ENCODE measurements around the gene SETD3.
"Not testable (repeated sequence)": the region's sequence is repeated elsewhere in the genome, so short reads cannot be mapped to it uniquely, and the experiment has no call there.

SETD3 gene

DNA sequence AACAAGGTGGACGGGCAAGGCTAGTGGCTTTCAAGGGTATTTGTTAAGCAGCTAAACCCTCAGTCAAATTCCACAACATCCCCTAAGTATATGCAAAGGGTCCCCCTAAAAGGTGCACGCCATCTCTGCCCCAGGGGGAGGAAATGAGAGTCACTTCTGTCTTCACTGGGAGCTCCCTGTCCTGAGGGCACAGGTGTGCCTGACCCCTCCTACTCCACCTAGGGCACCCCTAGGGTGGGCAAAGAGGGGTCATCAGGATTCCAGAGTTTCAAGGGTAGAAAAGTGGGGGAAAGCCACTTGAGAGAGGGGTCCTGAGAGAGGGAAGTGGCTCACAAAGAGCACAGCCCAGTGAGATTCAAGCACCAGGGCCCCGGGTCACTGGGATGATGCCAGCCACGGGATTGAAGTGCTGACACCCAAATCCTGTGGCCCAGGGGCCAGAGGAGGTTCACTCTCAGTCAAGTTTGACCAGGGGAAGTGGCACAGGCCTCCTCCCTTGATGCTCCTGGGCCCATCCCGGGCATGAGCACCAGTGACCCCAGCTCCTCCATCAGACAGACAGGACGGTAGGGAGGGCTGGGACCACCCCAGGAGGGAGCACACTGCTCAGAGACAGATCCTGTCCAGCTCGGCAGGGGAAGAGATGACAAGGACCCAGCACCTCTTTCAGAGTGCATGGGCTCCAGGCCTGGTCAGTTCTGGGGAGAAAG is 126.3 kb downstream of the SETD3 start:
- DNase-seq = no peak

DNA sequence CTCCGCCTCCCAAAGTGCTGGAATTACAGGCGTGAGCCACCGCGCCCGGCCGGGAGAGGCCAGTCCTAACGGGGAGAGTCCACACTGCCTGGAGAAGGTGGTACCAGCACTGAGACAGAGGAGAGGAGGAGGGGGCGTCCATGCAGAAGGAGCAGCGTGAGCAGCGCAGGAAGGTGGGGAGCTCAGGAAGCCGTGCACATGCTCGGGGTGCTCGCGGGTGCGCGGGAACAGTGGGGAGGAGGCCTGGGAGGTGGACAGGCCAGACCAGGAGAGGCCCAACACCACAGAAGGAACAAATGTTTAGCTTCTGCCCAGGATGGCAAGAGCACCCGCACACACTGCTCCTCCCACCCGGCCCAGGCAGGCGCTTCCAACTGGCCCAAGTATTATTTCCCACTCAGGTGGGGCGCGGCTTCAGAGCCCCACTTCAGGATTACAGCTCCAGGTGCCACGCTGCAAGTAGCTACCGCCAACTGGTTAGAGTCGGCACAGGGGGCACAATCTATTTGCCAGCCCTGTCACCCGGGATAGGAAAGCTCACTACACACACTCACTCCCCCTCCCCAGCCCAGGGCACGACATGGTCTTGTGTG is 127.9 kb downstream of the SETD3 start:
- no peak for DNase-seq

DNA sequence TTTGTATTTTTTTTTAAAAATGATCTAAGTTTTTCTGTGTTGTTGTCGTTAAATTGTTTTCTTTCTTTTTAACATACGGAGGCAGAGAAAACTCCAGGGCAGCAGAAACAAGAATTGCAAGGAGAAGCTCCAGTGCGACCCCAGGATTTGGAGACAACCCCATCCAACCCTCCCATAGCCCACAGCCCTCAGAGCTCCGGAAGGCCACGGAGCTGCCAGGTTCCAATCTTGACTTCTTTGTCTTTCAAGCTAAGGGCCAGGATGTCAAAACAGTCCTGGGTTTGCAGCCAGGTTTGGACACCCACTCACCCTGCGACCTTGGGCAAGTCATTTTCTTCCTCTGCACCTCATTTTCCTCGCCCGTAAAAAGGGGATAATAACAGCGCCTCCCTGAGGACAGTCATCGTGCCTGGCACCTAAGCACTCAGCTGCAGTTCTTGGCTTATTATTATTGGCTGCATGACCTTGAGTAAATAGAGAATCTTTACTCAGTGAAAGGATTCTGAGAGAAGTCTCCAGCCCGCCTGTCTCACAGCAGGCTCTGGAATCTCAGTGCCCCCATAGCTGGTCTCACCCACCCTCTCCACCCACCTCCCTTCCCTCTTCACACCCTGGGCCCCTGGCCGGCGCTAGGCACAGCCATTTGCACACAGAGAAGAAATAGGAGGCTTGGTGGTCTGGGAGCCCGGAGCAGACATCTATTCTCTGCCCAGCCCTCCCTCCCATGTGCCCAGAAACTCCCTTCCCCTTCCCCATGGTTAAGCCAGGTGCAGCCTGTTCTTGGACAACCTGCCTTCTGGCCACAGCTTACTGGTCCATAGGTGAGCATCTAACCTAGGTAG is 129.3 kb downstream of the SETD3 start:
- DNase-seq = peak; percentile 36

DNA sequence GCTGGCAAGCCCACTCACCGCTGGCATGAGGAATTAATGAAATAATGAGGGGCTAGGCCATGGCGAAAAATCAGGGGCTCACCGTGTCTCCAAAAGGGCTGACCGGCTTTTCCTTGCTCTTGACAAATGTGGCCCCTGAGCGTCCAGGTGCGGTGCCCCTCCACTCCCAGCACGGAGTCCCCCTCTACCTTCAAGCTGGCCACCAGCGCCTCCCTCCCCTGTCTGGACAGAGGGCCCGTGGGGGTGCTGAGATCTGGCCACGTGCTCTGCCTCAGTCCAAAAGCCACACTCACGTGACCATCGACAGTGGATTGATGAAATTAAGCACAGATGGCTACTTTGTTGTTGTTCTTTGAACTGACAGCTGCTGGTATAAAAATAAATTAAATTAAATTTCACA is 129.9 kb downstream of the SETD3 start:
- DNase-seq = peak; percentile 44

DNA sequence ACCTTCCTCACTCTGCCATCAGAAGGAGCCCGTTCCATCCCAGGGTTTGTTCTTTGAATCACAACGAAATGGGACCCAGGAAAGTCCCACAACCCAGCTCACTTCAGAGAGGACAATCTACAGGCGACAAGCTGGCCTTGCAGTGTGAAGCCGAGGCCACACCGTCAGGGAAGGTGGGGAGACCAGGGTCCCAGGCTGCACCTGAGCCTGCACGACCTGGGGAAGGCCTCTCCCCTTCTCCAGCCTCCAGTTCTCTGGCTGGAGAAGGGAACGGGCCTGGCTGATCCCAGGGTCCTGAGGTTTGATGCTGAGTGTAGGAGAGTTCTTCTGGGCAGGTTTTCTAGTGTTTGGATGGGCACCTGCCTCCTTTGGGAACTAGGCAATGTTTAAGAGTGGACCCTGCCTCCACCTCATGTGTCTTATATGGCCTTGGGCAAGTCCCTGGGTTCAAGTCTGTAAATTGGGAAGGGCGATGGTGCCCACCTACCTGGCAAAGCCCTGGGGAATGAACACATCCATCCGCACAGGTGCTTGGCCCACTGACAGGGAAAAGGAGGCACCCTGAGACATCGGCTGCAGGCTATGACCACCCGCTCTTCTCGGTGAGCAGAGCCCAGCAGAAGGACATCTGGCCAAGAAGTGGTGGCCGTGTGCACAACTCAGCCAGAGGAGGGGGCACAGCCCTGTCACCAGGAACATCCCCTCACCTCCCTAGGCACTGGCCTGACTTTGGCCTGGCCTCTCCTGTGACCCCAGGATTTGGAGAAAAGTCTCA is 130.8 kb downstream of the SETD3 start:
- no peak for DNase-seq

DNA sequence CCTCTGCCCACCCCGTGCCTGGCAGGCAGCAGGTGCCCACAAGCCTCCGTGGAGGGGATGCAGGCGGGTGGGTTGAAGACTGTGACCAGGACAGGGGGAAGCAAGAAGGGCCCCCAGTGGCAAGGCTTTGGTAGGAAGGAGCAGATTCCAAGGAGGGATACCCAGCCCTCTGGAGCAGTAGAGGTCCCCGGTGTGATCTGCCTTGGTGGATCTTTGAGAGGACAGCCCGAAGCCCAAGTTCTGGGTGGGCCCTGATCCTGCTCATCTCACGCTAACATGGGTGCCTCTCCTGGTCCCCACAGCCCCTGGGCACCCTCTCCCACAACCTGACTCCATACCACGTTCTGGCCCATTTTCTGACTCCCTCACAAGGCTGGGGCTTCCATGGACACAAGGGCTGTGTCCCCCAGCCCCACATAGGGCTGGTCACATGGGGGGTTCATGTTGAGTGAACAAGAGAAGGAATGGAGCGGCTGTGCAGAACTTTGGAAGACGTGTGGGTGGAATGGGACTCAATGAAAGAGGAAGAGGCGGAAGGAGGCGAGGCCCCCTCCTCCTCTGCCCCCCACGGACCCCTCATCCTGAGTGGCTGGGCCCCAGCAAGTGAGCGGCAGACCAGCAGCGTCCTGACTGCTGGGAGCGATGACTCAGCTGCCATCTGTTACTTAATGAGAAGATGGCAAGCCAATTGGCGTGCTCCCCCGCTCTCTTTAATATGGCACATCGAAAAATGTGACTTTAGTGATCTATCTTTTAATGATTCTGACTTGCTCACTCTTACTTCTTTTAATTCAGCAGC is 131.6 kb downstream of the SETD3 start:
- DNase-seq = no peak

DNA sequence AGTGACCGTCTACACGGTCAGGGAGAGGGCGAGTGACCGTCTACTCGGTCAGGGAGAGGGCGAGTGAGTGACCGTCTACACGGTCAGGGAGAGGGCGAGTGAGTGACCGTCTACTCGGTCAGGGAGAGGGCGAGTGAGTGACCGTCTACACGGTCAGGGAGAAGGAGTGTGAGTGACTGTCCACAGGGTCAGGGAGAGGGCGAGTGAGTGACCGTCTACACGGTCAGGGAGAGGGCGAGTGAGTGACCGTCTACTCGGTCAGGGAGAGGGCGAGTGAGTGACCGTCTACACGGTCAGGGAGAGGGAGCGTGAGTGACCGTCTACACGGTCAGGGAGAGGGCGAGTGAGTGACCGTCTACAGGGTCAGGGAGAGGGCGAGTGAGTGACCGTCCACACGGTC is 132.4 kb downstream of the SETD3 start:
- not testable (repeated sequence) for DNase-seq

Measured in eye (tissue), 1 donor.